Measurements from ENCODE around the gene H2BK1.

The H2BK1 gene

DNA sequence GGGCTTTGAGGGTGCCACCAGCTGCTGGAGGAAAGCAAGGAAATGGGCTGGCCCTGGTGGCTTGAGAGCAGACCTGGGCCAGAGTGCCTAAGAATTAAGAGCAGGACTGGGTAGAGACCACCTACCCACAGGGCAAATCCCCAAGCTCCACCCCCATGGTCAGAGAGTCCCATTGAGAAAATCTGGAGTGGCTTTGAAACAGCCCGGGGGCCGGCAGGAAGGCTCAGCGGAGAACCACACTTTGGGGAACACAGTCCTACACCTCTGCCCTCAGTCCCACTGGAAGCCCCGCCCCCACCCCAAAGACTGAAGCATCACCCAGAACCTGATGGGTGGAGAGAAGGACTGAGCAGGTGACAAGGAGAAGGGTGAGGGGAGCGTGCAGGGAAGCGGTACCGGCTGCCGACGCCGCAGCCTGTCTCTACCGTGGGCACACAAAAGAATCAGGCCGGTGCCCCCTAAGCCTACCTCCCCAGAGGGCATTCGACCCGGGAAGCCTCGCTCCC is 34.6 kb upstream of the H2BK1 start:
- DNase-seq, result no peak

DNA sequence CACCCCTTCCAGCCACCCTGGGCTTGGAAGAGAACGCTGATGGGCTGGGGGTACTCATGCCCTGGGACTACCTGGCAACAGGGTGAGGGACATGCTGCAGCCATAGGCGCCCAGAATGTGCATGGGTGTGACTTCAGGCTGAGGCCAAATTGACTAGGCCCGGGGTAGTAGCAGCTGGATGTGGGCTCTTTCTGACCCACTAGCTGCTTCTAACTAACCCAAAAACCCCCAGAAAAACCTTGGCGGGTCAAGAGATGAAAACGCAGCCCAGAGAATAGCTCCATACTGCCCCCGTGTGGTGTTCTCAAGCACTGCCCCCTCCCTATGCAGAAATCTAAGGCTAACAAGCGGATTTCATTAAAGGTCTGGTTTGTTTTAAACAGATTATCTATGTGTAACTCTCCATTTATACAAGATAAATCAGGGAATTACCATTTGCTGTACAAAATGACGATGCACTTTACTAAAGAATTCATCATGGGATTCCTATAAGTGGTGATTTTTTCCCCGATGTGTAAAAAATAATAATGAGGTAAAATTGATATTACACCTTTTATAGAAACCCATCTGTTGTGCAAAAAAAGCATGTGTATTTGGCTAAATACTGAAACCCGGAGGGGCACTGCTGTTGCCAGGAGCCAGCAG is 34.0 kb upstream of the H2BK1 start:
- peak; percentile 51 for DNase-seq

GRCh38 chr7:151243408-151244195 is 33.3 kb upstream of the H2BK1 start:
- DNase-seq, result peak; percentile 25

DNA sequence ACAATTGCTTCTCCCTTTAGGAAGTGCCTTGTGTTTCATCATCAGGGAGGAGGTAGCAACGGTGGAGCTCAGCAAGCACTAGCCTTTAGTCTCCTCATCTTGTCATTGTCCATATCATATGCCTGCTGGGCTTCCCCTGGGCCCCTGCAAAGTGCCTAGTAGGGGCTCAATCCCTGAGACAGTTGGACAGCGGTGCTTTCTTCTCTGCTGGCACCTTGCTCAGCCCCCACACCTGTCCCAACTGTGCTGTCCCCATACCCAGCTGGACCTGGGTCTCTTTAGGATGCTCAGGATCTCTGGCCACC is 32.7 kb upstream of the H2BK1 start:
- DNase-seq, result no peak

DNA sequence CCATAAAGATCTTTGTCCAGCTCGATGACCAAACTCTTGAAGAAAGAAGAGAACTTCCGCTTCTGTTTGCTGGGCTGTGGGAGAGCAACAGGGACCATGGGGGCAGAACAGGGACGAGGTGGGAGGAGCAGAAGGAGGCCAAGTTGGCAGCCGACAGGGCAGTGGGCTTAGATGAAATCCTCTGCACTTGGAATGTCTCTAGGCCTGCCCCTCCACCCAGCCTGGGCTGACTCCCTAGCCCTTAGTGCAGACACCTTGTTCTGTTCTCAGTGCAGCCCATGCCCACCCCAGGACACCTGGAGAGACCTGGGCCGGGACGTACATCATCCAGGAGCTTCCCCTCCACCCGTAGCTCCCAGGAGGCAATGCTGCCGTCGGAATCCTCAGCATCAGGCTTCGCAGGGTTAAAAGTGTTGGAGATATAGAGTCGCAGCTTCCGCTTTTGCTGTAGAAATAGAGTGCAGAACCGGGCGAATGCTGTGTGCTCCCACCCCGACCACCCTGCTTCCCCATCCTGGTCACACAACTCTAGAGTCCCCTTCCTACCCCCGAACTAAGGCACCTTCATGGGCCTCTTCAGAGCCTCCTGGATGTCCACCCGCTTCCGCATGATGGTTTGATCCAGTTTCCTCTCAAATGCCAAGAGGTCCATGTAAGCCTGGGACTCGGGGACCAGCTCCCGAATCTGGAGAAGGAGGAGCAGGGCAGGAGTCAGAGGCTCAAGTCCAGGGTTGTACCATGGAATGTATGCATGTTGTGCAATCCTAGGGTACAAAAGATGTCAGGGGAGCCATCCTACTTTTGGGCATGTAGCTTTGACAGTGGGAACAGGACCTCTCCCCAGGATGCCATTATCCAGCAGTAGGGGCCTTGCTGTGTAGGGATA is 32.1 kb upstream of the H2BK1 start:
- no peak for DNase-seq

GRCh38 chr7:151241755-151242096 is 31.4 kb upstream of the H2BK1 start:
- DNase-seq, result no peak

DNA sequence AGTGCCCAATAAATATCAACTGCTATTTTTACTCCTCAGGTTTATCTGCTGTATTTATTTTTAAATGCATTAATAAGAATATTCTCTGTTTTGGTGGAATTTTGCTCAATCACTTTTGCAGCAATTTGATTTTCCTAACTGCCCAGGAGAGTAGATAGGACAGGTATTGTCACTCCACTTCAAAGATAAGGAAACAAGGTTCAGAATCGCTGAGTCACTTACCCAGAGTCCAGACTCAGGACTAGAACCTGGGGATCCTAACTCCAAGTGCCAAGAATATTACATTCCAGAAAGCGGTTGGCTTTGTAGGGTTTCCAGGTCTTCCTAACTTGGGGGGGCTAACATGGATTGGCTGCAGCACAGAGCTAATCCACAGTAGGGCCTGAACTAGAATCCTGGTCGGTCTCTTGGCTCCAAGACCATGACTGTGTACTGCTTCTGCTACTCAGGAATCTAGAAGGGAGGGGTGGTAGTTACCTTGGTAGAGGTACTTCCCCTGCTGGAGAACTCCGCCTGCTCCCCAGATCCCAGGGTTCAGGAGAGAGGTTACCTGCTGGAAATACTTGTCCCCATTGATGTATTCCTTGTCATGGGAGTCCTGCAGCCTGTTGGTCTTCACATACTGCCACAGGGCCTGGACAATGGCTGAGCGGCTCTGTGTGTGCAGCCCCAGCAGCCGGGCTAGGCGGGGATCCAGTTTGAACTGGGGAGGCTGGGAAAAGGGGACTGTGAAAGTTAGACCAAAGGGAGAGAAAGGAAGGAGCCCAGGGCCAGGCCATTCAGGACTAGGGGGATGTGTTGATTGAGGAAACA is 30.9 kb upstream of the H2BK1 start:
- DNase-seq, result no peak

DNA sequence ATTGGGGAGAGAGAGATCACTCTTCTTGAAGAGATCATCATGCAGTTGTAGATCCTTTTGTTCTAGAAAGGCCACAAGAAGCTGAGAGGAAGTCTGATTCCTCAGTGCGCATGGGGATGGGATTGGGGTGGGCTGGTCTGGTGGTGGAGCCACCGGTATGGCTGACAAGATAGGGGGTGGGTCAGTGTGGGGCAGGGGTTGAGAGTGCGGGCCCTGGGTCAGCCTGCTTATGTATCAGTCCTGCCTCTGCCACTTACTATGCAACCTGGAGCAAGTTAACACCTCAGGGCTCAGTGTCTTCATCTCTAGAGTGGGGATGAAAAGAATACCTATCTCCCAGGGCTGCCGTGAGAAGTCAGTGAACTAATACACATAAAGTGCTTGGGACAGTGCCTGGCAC is 30.2 kb upstream of the H2BK1 start:
- no peak for DNase-seq

DNA sequence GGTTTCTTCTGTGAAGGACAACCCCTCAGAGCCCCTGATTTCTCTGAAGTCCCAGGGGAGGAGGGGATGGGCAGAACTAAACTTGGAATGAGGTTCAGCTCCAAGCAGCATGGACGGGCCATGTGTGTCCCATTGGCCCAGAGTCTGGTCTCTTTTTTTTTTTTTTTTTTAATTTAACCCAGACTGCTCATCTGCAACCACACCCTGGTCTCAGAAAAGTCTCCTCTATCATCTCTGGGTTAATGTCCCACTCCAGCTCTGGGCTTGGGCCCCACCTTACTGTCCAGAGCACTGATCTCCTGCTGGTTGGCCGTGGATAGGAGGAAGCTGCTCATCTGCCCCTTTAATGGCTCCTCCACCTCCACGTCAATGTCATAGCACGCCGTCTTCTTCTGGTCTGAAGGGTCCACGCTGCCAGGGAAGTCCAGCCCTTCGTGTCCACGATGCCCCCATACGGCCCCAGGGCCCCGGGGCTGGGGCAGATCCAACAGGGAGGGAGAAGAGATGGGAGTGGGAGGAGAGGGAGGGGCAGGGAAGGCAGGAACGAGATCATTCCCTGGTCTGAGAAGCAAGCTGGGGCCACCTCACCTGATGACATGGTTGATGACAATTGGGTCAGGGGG is 29.7 kb upstream of the H2BK1 start:
- no peak for DNase-seq

DNA sequence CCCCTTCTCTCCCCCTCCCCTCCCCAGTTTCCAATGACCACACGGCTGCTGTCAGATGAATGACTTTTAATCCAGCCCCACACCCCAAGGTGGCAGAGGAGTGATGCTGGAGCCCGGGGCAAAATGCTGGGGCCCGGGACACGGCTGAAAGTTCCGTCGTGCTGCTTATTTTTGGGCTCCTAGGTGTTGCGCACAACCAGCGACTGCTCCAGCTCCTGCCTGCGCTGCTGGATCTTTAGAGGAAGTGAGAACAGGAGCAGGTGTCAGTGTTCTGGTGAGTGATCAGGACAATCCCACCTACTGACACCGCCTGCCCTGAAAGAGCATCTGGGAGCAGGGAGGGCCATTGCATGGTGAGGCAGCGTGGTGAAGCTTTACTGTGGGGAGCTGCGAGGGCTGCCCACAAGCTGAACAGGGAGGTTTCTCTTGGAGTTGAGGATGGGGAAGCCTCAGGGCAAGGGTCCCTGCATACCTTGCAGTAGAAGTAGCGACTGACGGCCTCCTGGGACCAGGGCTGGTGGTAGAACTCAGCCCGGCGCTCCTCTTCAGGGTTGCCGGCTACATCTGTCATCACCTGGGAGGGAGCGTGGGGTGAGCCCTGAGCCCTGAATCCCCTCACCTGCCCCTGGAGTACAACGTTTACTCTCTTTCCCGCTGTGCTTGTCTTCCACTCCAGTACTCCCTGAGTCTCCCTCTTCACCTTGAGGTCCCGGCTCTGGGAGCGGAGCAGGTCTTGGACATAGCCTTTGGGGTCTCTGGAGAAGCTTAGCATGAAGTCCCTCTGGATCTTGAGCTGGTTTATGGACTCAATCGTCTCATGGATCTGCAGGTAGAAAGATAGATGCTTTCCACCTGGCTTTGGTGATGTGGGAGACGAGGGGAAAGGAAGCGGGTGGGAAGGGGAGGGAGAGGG is 28.9 kb upstream of the H2BK1 start:
- no peak for DNase-seq

DNA sequence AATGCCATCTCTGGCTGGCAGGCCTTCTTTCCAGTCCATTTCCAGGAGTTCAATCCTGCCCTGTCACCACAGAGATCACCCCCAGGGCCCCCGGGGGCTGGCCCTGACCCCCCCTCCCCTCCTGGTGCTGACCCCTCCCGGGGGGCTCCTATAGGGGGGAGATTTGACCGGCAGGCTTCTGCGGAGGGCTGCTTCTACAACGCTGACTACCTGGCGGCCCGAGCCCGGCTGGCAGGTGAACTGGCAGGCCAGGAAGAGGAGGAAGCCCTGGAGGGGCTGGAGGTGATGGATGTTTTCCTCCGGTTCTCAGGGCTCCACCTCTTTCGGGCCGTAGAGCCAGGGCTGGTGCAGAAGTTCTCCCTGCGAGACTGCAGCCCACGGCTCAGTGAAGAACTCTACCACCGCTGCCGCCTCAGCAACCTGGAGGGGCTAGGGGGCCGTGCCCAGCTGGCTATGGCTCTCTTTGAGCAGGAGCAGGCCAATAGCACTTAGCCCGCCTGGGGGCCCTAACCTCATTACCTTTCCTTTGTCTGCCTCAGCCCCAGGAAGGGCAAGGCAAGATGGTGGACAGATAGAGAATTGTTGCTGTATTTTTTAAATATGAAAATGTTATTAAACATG is 28.0 kb upstream of the H2BK1 start:
- no peak for DNase-seq

DNA sequence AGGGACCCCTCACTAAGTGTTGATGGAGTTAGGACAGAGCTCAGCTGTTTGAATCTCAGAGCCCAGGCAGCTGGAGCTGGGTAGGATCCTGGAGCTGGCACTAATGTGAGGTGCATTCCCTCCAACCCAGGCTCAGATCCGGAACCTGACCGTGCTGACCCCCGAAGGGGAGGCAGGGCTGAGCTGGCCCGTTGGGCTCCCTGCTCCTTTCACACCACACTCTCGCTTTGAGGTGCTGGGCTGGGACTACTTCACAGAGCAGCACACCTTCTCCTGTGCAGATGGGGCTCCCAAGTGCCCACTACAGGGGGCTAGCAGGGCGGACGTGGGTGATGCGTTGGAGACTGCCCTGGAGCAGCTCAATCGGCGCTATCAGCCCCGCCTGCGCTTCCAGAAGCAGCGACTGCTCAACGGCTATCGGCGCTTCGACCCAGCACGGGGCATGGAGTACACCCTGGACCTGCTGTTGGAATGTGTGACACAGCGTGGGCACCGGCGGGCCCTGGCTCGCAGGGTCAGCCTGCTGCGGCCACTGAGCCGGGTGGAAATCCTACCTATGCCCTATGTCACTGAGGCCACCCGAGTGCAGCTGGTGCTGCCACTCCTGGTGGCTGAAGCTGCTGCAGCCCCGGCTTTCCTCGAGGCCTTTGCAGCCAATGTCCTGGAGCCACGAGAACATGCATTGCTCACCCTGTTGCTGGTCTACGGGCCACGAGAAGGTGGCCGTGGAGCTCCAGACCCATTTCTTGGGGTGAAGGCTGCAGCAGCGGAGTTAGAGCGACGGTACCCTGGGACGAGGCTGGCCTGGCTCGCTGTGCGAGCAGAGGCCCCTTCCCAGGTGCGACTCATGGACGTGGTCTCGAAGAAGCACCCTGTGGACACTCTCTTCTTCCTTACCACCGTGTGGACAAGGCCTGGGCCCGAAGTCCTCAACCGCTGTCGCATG is 27.2 kb upstream of the H2BK1 start:
- no peak for DNase-seq

DNA sequence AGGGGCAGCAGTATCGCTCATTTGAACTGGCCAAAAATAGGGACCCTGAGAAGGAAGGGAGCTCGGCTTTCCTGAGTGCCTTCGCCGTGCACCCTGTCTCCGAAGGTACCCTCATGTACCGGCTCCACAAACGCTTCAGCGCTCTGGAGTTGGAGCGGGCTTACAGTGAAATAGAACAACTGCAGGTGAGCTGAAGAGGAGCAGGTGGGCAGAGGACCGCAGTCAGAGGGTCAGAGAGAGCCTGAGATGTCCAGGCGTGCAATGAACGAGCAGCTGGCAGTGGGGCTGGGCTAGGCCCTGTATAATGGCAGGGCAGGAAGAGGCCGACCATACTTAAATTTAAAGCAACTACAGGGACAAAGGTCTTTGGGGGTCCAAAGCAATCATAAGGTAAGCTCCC is 26.1 kb upstream of the H2BK1 start:
- no peak for DNase-seq

DNA sequence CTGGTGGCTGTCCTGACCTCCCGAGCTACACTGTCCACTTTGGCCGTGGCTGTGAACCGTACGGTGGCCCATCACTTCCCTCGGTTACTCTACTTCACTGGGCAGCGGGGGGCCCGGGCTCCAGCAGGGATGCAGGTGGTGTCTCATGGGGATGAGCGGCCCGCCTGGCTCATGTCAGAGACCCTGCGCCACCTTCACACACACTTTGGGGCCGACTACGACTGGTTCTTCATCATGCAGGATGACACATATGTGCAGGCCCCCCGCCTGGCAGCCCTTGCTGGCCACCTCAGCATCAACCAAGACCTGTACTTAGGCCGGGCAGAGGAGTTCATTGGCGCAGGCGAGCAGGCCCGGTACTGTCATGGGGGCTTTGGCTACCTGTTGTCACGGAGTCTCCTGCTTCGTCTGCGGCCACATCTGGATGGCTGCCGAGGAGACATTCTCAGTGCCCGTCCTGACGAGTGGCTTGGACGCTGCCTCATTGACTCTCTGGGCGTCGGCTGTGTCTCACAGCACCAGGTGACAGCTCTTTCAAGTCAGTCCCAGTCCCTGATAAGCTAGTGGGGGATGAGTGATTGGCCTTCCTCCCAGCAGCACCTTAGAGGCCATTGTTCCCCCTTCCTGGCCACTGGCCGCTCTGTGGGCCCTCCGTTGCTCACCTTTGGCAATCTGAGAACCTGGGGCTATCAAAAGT is 25.0 kb upstream of the H2BK1 start:
- DNase-seq, result no peak

- DNase-seq, result no peak
Observed at GRCh38 chr7:151233804-151234203, 23.5 kb upstream of the H2BK1 start.

GRCh38 chr7:151232917-151233701 is 22.8 kb upstream of the H2BK1 start:
- peak; percentile 82 for DNase-seq

DNA sequence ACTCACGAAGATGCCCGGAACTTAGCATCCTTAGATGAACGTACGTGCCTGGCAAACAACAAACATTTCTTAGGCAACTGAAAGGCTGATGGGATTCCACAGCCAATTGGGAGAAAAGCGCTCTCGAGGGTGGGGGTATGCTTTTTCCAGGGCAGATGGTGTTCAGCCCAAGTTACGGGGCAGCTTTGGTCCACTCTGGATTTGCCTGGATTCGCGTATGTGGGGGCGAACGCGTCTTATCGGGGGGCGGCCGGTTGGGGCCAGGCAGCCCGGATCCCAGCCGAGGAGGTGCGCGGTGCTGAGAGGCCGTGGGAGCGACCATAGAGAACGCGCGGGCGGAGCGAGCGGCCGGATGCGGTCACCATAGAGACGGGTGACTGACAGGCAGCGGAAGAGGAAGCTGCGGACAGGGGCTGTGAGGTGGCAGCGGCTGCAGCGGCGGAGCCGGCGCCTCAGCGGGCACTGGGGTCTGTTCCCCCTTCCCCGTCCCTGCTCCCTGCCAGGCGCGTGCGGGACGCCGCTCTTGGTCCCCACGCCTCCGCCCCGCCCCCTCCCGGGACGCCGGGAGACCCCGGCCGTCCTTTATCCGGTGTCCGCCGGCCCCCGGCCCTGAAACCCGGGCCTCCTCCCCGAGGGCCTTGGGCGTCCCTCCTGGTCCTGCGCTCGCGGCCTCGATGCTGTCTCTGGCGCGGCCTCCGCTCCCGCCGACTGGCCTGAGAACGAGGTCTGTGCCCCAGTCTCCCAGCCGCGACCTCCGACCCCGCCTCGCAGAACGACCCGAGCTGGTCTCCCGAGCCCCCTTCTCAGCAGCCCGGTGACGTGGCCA is 22.0 kb upstream of the H2BK1 start, which contains the start of gene CHPF2:
CHPF2 (plus strand) TSS at position 393 of the 826 bp plus-strand sequence. CDS start 1,529 bp downstream, outside the sequence.
- peak; percentile 90 for DNase-seq

All from inflammatory macrophage treated with lipopolysaccharide for 4 hours (primary cell).